ENCODE results near the gene FHOD3.

DNA sequence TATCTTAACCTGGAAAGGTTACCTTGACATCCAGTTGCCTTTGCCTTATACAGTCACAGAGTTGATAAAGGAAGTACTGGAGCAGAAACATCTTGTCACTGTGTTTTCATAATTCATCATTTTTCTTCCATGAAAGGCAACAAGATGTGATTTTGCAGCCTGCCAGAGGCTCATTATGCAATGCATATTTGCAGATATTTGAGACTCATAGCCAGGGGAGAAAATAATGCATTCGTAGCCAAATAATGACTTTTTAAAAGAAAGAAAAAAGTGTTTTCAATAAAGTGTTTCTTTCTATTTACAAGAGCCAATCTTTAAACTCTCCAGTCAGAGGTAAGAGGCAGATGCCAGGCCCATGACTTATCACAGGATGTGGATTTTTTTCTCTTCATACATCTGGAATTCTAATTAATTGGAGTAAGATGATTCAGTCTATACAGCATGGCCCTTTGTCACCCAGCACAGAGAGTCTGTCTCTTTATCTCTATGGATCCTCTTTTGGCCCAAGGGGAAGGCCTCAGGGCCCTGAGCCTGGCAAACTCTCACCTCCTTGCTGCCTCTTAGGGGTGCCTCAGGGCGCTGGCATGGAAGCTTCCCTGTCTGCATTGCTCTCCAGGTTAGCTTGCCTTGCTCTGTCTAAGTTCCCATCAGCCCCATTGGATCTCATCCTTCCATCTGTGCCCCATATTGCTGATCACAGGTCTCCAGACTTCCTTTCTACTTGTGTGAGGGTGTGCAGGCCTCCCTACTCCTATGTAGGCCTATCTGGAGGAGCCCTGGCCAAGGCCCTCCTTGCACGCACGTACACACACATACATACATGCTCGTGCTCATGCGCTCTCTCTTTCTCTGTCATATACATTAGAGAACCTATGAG is 283.6 kb downstream of the FHOD3 start:
- TF ChIP-seq, protein P1, sequence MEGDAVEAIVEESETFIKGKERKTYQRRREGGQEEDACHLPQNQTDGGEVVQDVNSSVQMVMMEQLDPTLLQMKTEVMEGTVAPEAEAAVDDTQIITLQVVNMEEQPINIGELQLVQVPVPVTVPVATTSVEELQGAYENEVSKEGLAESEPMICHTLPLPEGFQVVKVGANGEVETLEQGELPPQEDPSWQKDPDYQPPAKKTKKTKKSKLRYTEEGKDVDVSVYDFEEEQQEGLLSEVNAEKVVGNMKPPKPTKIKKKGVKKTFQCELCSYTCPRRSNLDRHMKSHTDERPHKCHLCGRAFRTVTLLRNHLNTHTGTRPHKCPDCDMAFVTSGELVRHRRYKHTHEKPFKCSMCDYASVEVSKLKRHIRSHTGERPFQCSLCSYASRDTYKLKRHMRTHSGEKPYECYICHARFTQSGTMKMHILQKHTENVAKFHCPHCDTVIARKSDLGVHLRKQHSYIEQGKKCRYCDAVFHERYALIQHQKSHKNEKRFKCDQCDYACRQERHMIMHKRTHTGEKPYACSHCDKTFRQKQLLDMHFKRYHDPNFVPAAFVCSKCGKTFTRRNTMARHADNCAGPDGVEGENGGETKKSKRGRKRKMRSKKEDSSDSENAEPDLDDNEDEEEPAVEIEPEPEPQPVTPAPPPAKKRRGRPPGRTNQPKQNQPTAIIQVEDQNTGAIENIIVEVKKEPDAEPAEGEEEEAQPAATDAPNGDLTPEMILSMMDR (IDR thresholded peaks at IDR 0.05), result no peak
- TF ChIP-seq POLR2AphosphoS5 (IDR thresholded peaks at IDR 0.05; ENCODE audit: low read depth, low read length), result no peak
- no peak for TF ChIP-seq SIN3A (IDR thresholded peaks at IDR 0.05; ENCODE audit: borderline replicate concordance, insufficient read depth, low read depth, low read length)
- TF ChIP-seq, protein P2, sequence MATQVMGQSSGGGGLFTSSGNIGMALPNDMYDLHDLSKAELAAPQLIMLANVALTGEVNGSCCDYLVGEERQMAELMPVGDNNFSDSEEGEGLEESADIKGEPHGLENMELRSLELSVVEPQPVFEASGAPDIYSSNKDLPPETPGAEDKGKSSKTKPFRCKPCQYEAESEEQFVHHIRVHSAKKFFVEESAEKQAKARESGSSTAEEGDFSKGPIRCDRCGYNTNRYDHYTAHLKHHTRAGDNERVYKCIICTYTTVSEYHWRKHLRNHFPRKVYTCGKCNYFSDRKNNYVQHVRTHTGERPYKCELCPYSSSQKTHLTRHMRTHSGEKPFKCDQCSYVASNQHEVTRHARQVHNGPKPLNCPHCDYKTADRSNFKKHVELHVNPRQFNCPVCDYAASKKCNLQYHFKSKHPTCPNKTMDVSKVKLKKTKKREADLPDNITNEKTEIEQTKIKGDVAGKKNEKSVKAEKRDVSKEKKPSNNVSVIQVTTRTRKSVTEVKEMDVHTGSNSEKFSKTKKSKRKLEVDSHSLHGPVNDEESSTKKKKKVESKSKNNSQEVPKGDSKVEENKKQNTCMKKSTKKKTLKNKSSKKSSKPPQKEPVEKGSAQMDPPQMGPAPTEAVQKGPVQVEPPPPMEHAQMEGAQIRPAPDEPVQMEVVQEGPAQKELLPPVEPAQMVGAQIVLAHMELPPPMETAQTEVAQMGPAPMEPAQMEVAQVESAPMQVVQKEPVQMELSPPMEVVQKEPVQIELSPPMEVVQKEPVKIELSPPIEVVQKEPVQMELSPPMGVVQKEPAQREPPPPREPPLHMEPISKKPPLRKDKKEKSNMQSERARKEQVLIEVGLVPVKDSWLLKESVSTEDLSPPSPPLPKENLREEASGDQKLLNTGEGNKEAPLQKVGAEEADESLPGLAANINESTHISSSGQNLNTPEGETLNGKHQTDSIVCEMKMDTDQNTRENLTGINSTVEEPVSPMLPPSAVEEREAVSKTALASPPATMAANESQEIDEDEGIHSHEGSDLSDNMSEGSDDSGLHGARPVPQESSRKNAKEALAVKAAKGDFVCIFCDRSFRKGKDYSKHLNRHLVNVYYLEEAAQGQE (IDR thresholded peaks at IDR 0.05; ENCODE audit: insufficient read depth in 1 of 2, low read depth in 2 of 2, low read length in 1 of 2), result no peak

Data from Panc1 (cell line).